AG08395 (cell line): ENCODE results near the gene ERC2.

Experiments
- DNase-seq: peaks from one replicate; pipeline ENCODE4 v3.0.0; 2012; ENCODE audit warnings: mixed read lengths, low spot score

ERC2 gene

GRCh38 chr3:56424885-56425284 lies 43.4 kb downstream of the ERC2 start:
- no peak for DNase-seq

GRCh38 chr3:56424336-56424735 lies 43.9 kb downstream of the ERC2 start:
- DNase-seq: no peak

- no peak for DNase-seq
Measured at GRCh38 chr3:56423661-56424099, 44.6 kb downstream of the ERC2 start.

GRCh38 chr3:56422316-56422715 lies 46.0 kb downstream of the ERC2 start:
- DNase-seq: no peak

GRCh38 chr3:56421205-56421604 lies 47.1 kb downstream of the ERC2 start:
- DNase-seq: no peak

GRCh38 chr3:56415652-56416051 lies 52.6 kb downstream of the ERC2 start:
- DNase-seq: no peak

GRCh38 chr3:56413911-56414310 lies 54.4 kb downstream of the ERC2 start:
- no peak for DNase-seq

- DNase-seq: no peak
Measured at GRCh38 chr3:56411166-56411565, 57.1 kb downstream of the ERC2 start.

GRCh38 chr3:56410576-56410975 lies 57.7 kb downstream of the ERC2 start:
- DNase-seq: no peak

- DNase-seq: no peak
Measured at GRCh38 chr3:56409790-56410189, 58.5 kb downstream of the ERC2 start.

- no peak for DNase-seq
Measured at GRCh38 chr3:56408761-56409196, 59.5 kb downstream of the ERC2 start.

GRCh38 chr3:56406826-56407515 lies 61.3 kb downstream of the ERC2 start:
- no peak for DNase-seq

GRCh38 chr3:56404884-56405283 lies 63.4 kb downstream of the ERC2 start:
- DNase-seq: no peak

GRCh38 chr3:56398659-56399058 lies 69.6 kb downstream of the ERC2 start:
- no peak for DNase-seq

- DNase-seq: no peak
Measured at GRCh38 chr3:56397798-56398197, 70.5 kb downstream of the ERC2 start.

- no peak for DNase-seq
Measured at GRCh38 chr3:56389183-56389830, 79.0 kb downstream of the ERC2 start.

GRCh38 chr3:56383092-56383491 lies 85.2 kb downstream of the ERC2 start:
- DNase-seq: no peak

GRCh38 chr3:56379723-56380287 lies 88.5 kb downstream of the ERC2 start:
- DNase-seq: no peak

- DNase-seq: no peak
Measured at GRCh38 chr3:56375654-56376053, 92.6 kb downstream of the ERC2 start.

- no peak for DNase-seq
Measured at GRCh38 chr3:56373386-56373785, 94.9 kb downstream of the ERC2 start.

GRCh38 chr3:56370991-56371775 lies 97.1 kb downstream of the ERC2 start:
- no peak for DNase-seq

- no peak for DNase-seq
Measured at GRCh38 chr3:56369914-56370313, 98.4 kb downstream of the ERC2 start.

GRCh38 chr3:56368846-56369245 lies 99.4 kb downstream of the ERC2 start:
- no peak for DNase-seq
